SK-N-MC (cell line): ENCODE measurements around the gene NLRC3.

Source experiments
- DNase-seq: peaks from one replicate; pipeline ENCODE4 v3.0.0-alpha.2; 2011; ENCODE audit warnings: low read depth, low spot score
- H3K27ac ChIP-seq: fragments of 200-600 bp; sonication (generic); 2 replicates; pipeline ENCODE4 v1.5.1; 2016; ENCODE audit warnings: mixed run types
- H3K36me3 ChIP-seq: fragments of 200-600 bp; sonication (generic); 2 replicates; pipeline ENCODE4 v1.6.1; 2017; ENCODE audit warnings: antibody characterized with exemption, low read length, mixed read lengths; ENCODE audit not compliant: insufficient read depth
- H3K4me3 ChIP-seq: fragments of 200-600 bp; sonication (generic); 2 replicates; pipeline ENCODE4 v1.5.1; 2016
- H3K9ac ChIP-seq: fragments of 200-600 bp; sonication (generic); 2 replicates; pipeline ENCODE4 v1.8.0; 2017; ENCODE audit warnings: mixed run types, mixed read lengths; ENCODE audit not compliant: insufficient read length
- H3K9me3 ChIP-seq: fragments of 200-600 bp; sonication (generic); 2 replicates; pipeline ENCODE4 v1.6.1; 2017; ENCODE audit warnings: low read depth, mild to moderate bottlenecking, antibody characterized with exemption, low read length, moderate library complexity, mixed read lengths
- EZH2 ChIP-seq: fragments of 200-600 bp; sonication (generic); IDR thresholded peaks from one replicate; pipeline ENCODE4 v1.6.1; 2017; ENCODE audit warnings: antibody characterized with exemption
- FOXP2 ChIP-seq: optimal IDR thresholded peaks from 2 replicates; pipeline ENCODE3; 2011; ENCODE audit warnings: mild to moderate bottlenecking, moderate library complexity; ENCODE audit not compliant: insufficient read depth; ENCODE audit errors: extremely low read length, control extremely low read depth
- POLR2AphosphoS5 ChIP-seq: IDR thresholded peaks from 2 replicates; pipeline ENCODE4 v1.6.1; 2012; ENCODE audit warnings: mild to moderate bottlenecking, low read depth, low read length, borderline replicate concordance

The NLRC3 gene

DNA sequence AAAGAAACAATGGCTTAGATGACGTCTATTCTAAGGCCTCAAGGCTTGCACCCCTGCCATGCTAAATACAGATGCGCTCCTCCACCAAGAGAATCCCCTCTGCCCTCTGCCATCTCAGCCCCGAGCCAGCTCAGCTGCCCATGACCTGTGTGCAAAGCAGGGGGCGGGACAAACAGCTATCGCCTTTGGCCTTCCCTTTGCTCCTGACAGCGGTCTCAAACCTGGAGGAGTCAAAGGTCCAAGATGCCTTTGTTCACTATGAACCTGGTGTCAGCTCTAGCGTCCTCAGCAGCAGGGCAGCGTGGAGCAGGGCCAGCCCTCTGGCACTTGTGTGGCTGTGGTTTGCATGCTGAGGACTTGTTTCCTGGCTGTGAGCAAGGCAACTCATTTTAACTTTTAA, 21.9 kb upstream of the NLRC3 start:
- Histone ChIP-seq H3K9ac (no peak overlapping the region), H3K4me3 (no peak overlapping the region), H3K9me3 (peaks cover 7% of the 10 kb centered on the region), H3K27ac (no peak overlapping the region), H3K36me3 (peaks cover 35% of the 10 kb centered on the region)
- DNase-seq = no peak
- no peak for TF ChIP-seq FOXP2
- TF ChIP-seq EZH2 = no peak
- TF ChIP-seq POLR2AphosphoS5 = no peak

DNA sequence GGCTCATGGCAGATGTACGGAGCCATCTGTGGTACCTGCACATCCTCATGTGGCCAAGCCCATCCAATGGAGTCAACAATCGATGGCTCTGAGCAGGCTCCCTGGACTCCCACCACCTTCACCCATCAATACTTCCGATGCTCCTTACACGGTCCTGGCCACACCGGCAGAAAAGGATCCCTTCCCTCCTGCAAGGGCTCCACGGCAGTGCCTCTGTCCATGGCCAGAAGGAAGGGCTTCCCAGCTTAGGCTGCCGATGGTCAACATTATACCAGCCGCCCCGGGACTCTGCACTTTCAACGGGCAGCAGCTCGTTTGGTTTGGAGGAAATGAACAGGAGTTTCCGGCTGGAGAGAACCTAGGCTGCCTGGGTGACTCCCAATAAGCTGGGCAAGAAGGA, 21.0 kb upstream of the NLRC3 start:
- H3K27ac ChIP-seq = no peak overlapping the region
- TF ChIP-seq EZH2 (no peak), POLR2AphosphoS5 (no peak), FOXP2 (no peak)
- peaks cover 7% of the 10 kb centered on the region for H3K9me3 ChIP-seq
- no peak for DNase-seq
- H3K9ac ChIP-seq = no peak overlapping the region
- H3K36me3 ChIP-seq = peaks cover 31% of the 10 kb centered on the region
- H3K4me3 ChIP-seq = no peak overlapping the region

DNA sequence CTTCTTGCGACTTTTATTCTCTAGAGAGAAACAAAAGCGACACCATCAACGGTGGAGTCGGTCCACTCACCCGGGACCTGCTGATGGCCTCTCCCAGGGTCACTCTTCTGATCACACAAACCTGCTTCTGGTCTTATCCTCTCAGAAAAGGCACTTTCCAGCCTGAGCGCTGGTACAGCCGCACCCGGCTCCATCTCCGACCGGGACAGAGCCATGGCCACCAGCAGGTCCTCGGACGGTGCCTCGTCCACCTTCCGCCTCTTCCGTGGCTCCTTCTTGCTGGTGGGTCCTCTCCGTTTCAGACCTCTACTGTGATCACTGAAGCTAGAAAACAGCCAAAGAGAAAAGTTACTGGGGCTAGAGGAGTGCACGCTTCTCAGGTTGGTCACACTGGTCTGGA, 20.5 kb upstream of the NLRC3 start:
- H3K4me3 ChIP-seq = no peak overlapping the region
- no peak for DNase-seq
- no peak overlapping the region for H3K9ac ChIP-seq
- TF ChIP-seq EZH2 (no peak), FOXP2 (no peak), POLR2AphosphoS5 (no peak)
- peaks cover 31% of the 10 kb centered on the region for H3K36me3 ChIP-seq
- H3K9me3 ChIP-seq = peaks cover 7% of the 10 kb centered on the region
- H3K27ac ChIP-seq = no peak overlapping the region

DNA sequence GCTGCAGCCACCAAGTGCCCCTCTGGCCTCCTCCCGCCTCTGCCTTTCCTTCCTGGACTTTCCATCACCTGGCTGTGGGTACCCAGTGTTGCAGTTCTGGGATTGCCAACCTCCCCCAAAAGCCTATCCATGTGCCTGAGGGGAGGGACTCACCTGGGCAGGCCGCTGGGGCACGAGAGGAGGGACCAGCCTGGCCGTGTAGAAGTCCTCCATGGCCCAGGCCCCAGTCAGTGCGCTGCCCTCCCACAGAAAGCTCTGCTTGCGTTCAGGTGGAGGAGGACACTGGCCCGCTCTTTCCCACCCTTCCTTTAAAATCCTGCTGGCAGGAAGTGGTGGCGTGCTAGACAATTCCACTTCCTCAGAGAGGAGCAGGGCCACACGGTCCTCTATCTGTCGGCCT, 20.0 kb upstream of the NLRC3 start:
- no peak overlapping the region for H3K27ac ChIP-seq
- no peak overlapping the region for H3K4me3 ChIP-seq
- no peak overlapping the region for H3K9ac ChIP-seq
- TF ChIP-seq POLR2AphosphoS5 = no peak
- TF ChIP-seq EZH2 = no peak
- no peak for TF ChIP-seq FOXP2
- DNase-seq = no peak
- H3K36me3 ChIP-seq = peaks cover 27% of the 10 kb centered on the region
- H3K9me3 ChIP-seq = peaks cover 7% of the 10 kb centered on the region

DNA sequence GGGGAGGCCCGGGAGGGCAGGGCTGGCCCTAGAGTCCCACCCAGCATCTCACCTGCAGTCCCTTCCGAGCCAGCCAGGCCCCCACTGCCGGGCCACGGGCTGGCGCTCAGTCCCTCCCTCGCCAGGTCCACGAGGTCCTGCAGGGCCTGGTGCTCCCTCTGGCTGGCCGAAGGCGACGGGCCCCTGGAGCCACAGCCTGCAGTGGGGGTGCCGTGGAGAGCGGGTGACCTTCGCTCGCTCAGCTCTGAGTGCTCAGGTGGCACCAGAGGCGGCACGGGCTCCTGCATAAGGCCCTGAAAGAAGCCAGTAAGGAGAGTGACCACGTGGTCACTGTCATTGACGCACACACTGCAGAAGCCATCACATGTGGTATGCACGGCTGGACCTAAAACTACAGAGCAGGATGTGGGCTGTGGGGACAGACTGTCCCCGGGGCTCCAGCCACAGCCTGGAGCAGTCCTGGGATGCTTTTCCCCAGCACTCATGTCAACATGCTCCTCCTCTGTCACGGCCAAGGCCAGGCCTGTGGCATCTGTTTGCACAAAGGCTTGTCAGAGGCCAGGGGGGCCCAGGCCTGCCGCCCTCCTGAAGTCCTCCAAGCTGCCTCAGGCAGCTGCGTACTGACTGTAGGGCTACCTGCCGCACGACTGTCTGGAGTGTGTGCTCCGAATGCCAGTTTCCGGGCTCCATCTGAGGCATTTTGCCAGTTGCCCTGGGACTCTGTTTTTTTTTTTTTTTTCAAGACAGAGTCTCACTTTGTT, 19.1 kb upstream of the NLRC3 start:
- TF ChIP-seq EZH2 (no peak), POLR2AphosphoS5 (no peak), FOXP2 (no peak)
- DNase-seq = no peak
- no peak overlapping the region for H3K27ac ChIP-seq
- no peak overlapping the region for H3K9ac ChIP-seq
- H3K9me3 ChIP-seq = peaks cover 7% of the 10 kb centered on the region
- peaks cover 21% of the 10 kb centered on the region for H3K36me3 ChIP-seq
- no peak overlapping the region for H3K4me3 ChIP-seq

DNA sequence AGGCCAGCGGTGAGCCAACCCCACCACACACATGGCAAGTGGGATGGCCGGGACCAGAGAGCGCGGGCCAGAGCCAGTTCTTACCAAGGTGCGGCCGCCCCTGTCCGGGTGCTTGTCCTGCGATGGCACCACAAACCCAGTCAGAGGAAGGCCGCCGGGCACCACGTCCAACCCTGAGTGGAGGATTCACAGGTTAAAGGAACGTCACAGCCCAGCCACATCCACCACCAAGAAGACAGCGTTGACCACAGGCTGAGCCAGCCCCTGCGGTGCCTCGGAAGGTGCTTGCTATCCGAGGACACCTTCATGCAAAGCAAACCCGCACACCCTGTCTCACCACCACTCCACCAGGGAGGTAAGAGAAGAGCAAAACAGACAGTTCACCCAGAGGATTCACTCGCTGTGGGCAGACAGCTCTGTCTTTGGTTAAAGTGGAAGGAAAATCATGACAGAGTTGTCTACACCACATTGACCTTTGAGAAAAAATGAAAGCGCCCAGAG, 18.4 kb upstream of the NLRC3 start:
- TF ChIP-seq FOXP2 (no peak), EZH2 (no peak)
- DNase-seq = no peak
- H3K9me3 ChIP-seq = peaks cover 7% of the 10 kb centered on the region
- H3K4me3 ChIP-seq = no peak overlapping the region
- no peak overlapping the region for H3K9ac ChIP-seq
- no peak overlapping the region for H3K27ac ChIP-seq
- peaks cover 14% of the 10 kb centered on the region for H3K36me3 ChIP-seq

DNA sequence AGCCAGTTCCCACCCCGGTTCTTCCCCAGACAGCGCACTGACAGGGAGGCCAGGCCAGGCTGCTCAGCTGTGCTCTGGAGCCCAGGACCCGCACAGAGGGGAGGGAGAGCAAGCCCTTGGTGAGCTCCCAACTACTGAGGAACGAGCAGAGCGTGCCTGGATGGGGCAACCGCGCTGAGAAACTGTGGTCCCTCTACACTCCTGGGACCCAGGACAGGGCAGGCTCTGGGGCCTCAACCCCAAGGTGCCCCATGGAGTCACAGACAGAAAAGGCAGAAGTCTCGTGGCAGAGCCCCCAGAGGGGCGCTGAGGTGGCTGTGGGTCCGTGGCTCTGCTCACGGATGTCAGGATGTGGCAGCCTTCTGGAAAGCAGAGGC, 17.9 kb upstream of the NLRC3 start:
- no peak overlapping the region for H3K9ac ChIP-seq
- H3K27ac ChIP-seq = no peak overlapping the region
- peaks cover 4% of the 10 kb centered on the region for H3K9me3 ChIP-seq
- peaks cover 9% of the 10 kb centered on the region for H3K36me3 ChIP-seq
- no peak for DNase-seq
- TF ChIP-seq FOXP2 (no peak), EZH2 (no peak), POLR2AphosphoS5 (no peak)
- H3K4me3 ChIP-seq = no peak overlapping the region

DNA sequence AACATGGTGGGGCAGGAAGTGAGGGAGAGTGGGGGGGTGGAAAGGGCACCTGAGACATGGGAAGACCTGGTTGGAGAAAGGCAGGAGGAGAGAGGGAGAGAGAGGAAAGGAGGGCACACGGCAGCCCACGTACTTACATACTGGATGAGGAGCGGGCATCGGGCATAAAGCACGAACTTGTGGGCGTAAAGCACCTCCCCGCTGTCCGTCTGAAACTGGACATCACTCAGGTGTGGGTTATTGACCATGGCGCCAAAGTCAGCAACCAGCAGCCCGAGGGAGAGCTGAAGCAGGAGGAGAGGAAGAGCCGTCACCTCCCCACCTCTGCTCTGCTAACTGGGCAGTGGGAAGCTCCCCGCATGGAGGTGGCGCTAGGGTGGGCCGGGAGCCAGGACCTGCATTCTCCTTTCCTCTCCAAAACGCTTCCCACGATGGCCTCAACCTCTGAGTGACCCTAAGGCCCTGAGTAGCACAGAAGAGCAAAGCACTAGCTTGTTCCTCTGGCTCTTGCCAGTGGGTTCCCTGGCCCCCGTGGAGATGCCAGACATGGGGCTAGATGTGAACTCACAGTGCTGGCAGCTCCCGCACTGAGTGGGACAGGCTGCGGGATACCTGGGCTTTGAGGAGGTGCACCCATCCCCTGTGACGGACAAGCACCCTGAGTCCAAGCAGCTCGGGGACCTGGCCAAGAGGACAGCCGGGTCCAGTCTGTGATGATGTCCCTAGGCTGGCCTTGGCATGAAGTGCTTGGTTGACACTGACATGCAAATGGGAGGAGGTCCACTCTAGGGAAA, 17.3 kb upstream of the NLRC3 start:
- TF ChIP-seq FOXP2 (no peak), EZH2 (no peak), POLR2AphosphoS5 (no peak)
- no peak overlapping the region for H3K4me3 ChIP-seq
- H3K27ac ChIP-seq = no peak overlapping the region
- peaks cover 4% of the 10 kb centered on the region; the same call in 1 of the 2 replicates for H3K36me3 ChIP-seq
- no peak overlapping the region for H3K9ac ChIP-seq
- no peak for DNase-seq
- H3K9me3 ChIP-seq = no peaks in the 10 kb centered on the region
